Adrenal gland (tissue), 5 donors: Measurements from ENCODE around the gene MAGIX.

Experiments
- CTCF ChIP-seq, 6 experiments: fragments of 450-650 bp in 4 of 6; fragments of 200-600 bp in 2 of 6; sonication (generic) in 1 of 6; IDR thresholded peaks; 1 replicate in 5 of 6; 2 replicates in 1 of 6; pipeline versions ENCODE4 v1.5.1 to v1.8.0; 2016 to 2021; ENCODE audit warnings: antibody characterized with exemption in 6 of 6, mild to moderate bottlenecking in 2 of 6, moderate library complexity in 1 of 6
- POLR2A ChIP-seq, 2 donors: fragments of 450-650 bp; IDR thresholded peaks; one replicate each; pipeline ENCODE4 v1.6.1; 2017; ENCODE audit warnings: antibody characterized with exemption in 2 of 2, mild to moderate bottlenecking in 2 of 2, moderate library complexity in 1 of 2
- donor health status: DM: no; HTN: no; CAD: no.

DNA sequence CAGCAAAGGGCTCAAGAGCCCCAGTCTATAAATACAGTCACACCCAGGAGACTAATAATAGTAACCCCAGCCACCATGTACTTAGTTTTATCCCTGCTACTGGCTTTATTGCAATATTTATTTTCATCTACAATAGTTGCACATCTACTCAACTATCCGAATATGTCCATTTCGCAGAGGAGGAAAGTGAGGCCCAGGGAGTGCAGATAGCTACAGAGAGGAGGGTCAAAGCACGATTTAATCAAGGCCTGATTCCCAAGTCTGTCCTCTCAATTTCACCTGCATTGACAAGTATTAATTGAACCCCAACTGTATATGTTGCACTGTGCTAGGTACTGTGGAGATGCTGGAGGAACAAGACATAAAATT lies 5.2 kb downstream of the MAGIX start:
- TF ChIP-seq CTCF (IDR thresholded peaks at IDR 0.05) (no peak), POLR2A (IDR thresholded peaks at IDR 0.05) (no peak)
